GM19438 (cell line): ENCODE results near the gene ARPC1B.
"Not testable (repeated sequence)": the region's sequence is repeated elsewhere in the genome, so short reads cannot be mapped to it uniquely, and the experiment has no call there.

ENCODE experiments used
- ATAC-seq: cut with Tn5 transposase; IDR thresholded peaks from one replicate; pipeline ENCODE4 v1.9.1; 2021; ENCODE audit warnings: low read depth; ENCODE audit not compliant: unreplicated experiment

Gene ARPC1B

DNA sequence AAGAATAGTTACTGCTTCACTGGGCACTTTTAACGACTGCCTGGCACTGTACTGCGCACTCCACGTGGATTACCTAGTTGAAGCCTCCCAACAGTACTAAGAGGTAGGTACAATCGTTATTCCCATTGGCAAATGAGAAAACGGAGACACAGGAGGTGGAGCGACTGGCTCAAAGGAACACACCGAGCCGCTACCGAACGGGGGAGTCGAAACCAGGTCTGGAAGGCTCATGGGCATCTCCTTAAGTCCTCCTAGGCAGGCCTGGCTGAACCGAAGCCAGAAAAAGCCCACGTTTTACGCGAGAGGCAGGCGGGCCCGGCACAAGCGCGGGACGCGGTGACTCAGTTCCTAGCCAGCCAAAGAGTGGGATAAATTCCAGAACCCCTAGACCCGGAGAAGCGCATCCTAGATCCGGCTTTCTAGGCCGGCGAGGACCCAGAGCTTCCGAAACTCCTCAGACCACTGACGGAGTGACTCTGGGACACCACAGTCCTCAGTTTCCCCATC is 33.4 kb downstream of the ARPC1B start:
- no peak for ATAC-seq

DNA sequence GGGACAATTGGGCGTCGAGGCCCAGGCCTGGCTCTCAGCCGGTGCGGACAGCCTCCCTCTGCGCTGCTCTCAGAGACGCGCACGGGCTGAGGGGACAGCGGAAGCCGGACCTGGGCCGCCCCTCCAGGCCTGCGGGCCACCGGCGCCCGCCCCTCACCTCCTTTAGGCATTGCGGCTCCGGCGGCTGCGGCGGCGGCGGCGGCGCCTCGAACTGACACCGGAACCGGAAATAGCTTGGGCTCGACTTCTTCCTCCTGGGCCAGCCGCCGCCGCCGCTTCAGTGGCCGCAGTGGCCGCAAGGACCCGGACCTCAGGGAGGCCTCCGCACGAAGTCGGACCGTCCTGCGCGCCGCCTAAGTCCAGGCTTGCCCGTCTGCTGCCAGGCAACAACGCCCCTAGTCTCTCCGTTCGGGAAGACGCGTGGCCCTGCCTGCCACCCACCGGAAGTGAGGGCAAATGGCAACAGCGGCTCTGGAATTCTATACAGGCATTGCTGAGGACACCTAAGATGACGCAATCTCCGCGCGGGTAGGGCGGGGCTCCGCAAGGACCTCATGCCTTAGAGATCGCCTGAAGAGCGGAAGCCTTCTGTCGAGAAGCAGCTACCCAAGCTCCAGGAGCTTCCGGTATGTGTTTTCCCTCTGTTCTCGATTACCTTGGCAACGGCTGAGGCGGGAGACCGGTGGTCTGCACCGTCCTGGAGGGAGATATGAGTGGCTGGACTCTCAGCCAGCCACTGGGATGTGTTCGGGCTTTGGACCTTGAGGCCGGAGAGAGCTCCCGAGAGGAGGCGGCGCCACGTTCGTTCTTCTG is 34.1 kb downstream of the ARPC1B start, which contains the start of the genes BUD31 and PDAP1:
Gene BUD31 (plus strand): TSS at position 591 of the 813 bp plus-strand sequence. CDS start 2,124 bp downstream, outside the sequence.
Gene PDAP1 (minus strand): TSS at position 219 of the 813 bp plus-strand sequence. CDS start 49 bp downstream, at position 170.
- ATAC-seq: peak; percentile 83

DNA sequence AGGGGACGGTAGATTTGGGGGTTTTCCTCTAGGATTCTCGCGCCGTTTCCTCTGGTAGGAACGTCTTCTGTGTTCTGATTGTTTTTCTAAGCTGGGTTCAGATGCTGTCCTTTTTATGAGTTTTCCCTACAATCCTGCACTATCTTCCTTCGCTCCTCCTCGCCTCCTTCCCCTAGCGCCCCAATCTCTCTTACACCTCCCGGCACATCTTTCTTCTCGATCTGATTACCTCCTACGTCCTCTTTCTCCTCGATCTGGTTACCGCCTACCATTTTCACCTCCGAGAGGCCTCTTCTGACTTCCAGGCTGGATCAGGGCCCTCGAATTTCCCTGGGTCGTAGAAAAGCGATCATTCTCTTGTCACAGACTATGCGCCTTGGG is 34.7 kb downstream of the ARPC1B start:
- ATAC-seq: no peak

DNA sequence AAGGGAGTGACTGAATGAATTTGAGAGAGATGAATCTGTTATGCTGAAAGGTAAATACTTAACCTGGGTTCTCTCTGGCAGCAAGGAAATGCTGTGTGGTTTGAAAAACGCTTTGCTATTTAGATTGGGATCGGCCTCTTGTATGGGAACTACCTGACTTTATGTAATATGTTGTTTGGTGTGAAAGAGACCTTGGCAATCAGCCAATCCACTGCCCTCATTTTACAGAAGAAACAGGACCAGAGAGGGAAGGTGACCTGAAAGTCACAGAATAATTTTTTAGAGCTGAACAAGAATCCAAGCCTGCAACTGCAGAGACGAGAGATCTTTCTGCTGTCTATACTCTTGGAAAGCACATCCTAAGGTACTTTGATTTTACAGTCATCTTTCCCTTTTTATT is 35.3 kb downstream of the ARPC1B start:
- no peak for ATAC-seq

DNA sequence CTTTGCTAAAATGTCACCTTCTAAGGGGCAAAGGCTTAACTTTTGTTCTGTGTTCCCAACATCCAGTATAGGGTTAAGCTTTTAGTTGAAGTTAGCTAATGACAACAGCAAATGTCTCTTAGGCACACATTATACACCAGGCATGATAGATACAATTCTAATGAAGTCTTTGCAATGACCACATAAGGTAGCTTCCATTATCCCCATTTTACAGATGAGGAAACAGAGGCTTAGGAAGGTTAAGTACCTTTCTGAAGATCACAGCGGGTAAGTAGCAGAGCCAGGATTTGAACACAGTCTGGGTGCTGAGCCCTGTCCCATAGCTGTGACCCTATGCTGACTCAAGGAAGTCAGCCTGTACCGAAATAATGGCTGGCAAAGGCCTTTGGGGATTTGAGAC is 36.1 kb downstream of the ARPC1B start:
- no peak for ATAC-seq

DNA sequence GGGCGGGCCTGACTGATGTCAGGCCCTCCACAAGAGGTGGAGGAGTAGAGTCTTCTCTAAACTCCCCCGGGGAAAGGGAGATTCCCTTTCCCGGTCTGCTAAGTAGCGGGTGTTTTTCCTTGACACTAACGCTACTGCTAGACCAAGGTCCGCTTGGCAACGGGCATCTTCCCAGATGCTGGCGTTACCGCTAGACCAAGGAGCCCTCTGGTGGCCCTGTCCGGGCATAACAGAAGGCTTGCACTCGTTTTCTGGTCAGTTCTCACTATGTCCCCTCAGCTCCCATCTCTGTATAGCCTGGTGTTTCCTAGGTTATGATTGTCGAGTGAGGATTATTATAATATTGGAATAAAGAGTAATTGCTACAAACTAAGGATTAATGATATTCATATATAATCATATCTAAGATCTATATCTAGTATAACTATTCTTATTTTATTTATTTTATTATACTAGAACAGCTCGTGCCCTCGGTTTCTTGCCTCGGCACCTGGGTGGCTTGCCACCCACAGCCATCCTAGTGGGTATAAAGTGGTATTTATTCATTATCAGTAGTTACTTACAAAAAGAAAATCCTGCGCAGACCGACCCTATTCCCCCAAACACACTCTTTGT is 41.1 kb downstream of the ARPC1B start:
- ATAC-seq: not testable (repeated sequence)

DNA sequence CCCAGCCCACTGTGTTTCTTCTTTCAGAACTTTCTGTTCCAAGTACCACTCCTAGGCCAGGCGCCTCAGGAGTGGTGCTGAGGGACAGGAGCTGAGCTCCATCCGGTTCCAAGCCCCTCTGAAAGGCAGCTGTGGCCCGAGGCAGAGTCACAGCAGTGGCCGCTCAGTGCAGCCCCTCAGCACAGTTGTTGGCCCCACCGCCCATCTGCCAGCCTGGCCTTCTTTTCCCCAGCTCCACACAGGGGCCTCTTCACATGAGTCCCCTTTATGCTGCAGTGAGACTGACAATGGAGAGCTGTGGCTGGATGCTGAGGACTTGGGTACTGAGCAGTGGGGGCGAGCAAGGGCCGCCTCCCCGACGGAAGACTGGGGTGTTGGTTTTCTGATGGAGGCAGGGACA is 43.7 kb downstream of the ARPC1B start:
- ATAC-seq: no peak

DNA sequence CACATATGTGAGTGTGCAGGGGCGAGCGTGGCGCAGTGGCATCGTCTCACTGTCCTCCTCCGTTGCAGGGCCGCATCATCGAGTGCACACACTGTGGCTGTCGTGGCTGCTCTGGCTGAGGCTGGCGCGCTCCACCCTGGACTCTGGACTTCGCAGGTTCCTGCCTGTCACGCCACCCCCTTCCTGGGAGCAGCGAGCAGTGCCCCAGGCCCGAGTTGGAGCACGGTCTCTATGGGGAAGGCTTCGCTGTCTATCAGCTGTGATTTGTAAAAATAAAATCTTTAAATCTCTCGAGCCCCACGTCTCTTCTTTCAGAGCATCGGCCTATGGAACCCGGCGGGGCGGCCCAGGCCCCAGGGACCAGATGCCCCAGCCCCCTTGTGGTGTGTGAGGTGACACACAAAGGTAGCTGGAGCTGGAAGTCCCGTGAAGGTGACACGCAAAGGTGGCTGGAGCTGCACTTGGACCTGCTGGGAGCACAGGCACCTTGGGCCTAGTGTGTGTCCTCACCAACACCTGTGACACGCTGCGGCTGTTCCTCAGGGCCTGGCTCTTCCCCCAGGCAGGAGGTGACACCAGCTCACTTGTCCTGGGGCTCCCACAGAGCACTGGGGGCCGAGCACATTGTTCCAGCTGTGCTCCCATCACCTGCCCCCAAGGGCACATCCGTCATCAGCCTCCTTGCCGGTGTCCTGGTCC is 44.9 kb downstream of the ARPC1B start:
- ATAC-seq: no peak

DNA sequence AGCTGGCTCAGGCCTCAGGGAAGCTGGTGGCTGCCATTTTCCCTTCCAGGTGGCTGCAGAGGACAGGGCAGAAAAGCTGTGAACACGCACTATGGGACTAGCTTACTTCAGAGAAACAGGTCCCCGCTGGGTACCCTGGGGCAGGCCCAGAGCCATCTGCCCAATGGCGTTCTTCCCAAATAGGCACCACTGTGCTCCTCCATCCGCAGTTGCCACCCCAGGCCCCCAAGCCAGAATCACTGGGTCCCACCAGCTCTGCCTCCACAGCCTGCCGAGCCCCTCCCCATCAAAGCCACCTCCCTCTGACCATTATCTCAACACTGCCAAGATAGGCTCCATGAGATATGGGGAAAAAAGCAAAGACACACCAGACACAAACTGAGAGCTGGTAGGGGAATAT is 45.7 kb downstream of the ARPC1B start:
- no peak for ATAC-seq

DNA sequence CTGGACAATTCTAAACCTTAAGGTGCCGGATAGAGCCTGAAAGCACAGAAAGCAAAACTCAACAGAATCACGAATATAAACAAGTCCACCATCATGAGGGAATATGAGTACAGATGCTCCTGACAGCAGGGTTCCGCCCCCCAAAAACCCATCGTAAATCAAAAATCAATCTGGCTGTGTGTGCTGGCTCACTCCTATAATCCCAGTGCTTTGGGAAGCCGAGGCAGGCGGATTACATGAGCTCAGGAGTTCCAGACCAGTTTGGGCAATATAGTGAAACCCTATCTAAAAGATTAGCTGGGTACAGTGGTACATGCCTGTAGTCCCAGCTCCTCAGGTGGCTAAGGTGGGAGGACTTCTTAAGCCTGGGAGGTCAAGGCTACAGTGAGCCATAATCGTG is 46.5 kb downstream of the ARPC1B start:
- no peak for ATAC-seq

DNA sequence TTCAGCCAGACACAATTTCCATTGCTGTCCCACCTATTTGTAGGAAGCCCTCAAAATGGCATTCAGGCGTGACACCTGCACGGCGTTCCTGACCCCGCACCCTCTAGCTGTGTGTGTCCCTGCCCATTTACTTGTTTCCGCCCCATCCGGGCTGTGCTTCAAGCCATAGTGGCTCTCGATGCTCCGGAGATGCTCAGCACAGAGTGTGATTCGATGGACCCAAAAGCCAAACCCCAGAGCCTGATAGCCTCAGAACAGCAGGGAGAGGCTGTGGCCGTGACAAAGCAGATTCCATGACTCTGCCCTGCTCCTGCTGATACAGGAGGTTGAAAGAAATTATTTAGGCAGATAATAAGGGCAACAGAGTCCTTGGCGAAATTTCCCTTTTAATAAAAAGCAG is 47.7 kb downstream of the ARPC1B start:
- no peak for ATAC-seq

DNA sequence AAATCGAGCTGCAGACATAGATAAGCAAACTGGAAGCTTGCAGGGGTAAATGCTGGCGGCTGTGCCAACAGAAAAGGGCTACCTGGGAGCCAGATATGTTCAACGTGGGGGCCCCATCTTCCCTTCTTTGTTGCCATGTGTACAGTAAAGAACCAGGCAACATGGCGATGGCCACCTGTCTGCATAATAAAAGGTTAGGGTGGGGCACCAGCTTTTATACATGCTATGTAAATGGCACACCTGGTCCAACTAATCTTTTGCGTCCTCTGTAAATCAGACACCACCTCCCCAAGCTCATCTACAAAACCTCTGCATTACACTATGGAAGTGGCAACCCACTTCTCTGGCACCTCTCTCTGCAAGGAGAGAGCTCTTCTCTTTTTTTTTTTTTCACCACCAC is 48.1 kb downstream of the ARPC1B start:
- ATAC-seq: no peak

DNA sequence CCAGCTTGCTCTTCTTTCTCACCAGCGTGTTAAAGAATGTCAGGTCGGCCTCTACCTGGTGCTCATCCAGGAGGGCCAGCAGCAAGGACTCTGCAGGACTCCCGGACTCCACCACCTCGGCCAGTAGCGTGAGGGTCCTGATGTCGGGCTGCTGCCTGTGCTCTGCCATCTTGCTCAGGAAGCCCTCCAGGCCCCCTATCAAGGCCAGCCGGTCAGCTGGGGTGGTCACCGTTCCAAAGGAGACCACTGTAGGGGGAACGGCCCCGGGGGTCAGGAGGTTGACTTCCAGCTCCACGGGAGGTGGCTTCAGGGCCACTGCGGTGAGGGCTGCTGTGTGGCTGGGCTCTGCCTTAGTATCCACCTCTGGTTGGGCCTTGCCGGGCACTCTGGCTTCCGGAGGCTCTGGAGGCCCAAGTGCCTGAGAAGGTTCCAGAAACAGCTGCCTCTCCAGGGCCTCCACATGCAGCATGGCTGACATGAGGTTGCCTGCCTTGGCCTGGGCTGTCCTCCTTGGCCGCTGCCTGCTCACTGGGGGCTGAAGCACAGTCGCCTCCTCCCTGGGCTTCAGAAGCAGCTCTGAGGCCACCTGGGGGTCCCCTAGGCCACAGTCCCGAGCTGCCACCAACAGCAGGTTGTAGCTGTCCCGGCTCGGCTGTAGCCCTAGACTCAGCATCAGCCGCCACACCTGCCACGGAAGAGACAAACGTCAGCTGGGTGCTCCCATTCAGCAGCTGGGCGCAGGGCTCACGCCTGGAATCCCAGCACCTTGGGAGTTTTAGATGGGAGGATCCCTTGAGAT is 50.6 kb downstream of the ARPC1B start:
- no peak for ATAC-seq

DNA sequence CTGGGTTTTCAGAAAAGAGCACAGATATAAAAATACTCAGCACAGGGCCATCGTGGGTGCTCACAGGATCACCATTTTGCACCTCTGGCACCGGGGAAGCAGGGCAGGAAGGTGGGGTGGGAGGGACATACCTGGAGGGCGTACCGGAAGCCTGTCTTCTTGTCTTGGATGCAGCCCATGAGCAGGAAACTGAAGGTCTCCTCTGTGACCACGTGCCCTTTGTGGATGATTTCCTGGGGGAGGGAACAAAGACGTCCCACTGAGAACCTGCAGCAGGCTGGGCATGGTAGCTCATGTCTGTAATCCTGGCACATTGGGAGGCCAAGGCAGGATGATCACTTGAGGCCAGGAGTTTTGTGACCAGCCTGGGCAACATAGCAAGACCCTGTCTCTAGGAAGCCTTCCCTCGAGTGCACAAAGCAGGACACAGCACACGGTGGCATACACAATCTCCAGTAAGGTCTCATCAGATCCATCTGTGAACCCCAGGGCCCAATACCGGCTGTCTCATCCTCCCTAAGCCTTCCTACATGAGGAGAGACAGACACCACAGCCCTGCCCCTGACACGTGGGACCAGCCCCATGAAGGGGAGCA is 54.5 kb downstream of the ARPC1B start:
- no peak for ATAC-seq

DNA sequence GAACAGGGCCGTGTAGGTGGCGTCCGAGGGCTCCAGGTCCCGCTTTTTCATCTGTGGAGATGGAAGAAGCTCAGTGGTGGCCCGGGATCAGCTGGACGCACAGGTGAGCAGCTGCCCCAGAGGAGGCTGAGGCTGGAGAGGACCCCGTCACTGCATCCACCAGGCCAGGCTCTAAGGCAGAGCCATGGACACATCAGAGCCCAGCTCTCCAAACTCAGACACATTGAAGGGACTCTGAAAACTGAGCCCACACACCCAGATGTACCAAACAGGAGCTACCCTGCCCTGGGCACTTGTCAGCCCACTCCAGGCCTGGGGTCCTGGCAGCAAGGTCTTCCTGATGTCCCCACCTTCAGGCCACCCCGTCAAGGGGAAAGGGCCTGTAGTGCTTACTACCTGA is 55.2 kb downstream of the ARPC1B start:
- ATAC-seq: no peak

DNA sequence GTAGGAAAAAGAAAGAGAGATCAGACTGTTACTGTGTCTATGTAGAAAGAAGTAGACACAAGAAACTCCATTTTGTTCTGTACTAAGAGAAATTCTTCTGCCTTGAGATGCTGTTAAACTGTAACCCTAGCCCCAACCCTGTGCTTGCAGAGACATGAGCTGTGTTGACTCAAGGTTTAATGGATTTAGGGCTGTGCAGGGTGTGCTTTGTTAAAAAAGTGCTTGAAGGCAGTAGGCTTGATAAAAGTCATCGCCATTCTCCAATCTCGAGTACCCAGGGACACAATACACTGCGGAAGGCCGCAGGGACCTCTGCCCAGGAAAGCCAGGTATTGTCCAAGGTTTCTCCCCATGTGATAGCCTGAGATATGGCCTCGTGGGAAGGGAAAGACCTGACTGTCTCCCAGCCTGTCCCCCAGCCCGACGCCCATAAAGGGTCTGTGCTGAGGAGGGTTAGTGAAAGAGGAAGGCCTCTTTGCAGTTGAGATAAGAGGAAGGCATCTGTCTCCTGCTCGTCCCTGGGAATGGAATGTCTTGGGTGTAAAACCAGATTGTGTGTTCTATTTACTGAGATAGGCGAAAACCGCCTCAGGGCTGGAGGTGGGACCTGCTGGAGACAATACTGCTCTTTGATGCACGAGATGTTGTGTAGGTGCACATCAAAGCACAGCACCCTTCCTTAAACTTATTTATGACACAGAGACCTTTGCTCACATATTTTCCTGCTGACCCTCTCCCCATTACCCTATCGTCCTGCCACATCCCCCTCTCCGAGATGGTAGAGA is 57.4 kb downstream of the ARPC1B start:
- not testable (repeated sequence) for ATAC-seq

DNA sequence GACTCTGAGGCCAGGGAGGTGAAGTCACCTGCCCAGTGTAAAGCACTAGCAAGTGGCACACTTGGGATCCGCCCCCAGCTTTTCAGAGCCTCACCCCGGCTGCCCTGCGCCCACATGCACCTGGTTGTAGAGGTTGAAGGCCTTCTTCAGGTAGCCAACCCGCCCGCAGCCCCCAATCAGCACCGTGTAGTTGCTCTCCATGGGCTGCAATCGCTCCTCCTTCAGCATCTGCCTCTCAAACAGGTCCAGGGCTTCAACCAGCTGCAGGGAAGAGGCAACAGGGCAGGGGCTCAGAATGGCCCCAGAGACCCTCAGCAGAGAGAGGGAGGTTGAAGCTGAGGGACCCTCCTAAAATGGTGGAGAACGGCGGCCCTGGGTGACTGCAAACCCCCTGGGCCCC is 58.6 kb downstream of the ARPC1B start:
- no peak for ATAC-seq

DNA sequence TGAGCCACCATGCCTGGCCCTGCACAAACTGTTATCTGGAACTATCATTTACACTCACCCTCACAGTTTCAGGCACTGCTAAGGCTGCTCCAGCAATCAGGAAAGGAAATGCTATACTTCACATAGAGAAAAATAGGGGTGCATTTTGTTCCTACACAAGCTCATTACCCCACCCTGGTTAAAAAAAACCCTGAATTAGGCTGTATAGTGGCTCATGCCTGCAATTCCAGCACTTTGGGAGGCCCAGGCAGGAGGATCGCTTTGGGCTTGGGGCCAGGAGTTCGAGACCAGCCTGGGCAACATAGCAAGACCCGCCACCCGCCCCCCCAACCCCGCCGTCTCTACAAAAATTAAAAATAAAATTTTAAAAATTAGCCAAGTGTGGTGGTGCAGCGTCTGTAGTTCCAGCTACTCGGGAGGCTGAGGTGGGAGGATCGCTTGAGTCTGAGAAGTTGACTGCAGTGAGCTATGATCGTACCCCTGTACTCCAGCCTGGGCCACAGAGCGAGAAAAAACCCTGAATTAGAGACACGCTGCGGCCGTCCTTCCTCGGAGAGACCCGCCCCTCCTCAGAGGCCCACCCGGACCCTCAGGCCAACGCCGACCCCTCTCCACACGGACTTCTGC is 63.5 kb downstream of the ARPC1B start:
- no peak for ATAC-seq
